Mesendoderm (in vitro differentiated cells): Measurements from ENCODE around the gene MMRN1.

Experiments
- DNase-seq: peaks from one replicate; pipeline ENCODE4 v3.0.0; 2013
- H2AK5ac ChIP-seq: 2 replicates; pipeline ENCODE4 v1.6.1; 2013; ENCODE audit warnings: low read length, inconsistent platforms
- H2BK120ac ChIP-seq: 2 replicates; pipeline ENCODE4 v1.6.1; 2013; ENCODE audit warnings: low read depth, mild to moderate bottlenecking, low read length, moderate library complexity, mixed read lengths
- H2BK15ac ChIP-seq: replicated peaks from 2 replicates; pipeline ENCODE4 v1.6.1; 2013; ENCODE audit warnings: low read depth, mild to moderate bottlenecking, moderate library complexity
- H2BK5ac ChIP-seq: 2 replicates; pipeline ENCODE4 v1.6.1; 2013; ENCODE audit warnings: low read length, inconsistent platforms
- H3K18ac ChIP-seq: 2 replicates; pipeline ENCODE4 v1.6.1; 2013; ENCODE audit warnings: mild to moderate bottlenecking, low read length, mixed read lengths
- H3K23ac ChIP-seq: one replicate; pipeline ENCODE4 v1.6.1; 2013; ENCODE audit warnings: low read length
- H3K27ac ChIP-seq: 2 replicates; pipeline ENCODE4 v1.5.1; 2013; ENCODE audit warnings: low read depth, mild to moderate bottlenecking, inconsistent platforms, low read length, moderate library complexity
- H3K27me3 ChIP-seq: 2 replicates; pipeline ENCODE4 v1.6.1; 2013; ENCODE audit warnings: low read length, control low read depth, mild to moderate bottlenecking, inconsistent platforms; ENCODE audit not compliant: insufficient read depth, poor library complexity
- H3K36me3 ChIP-seq: 2 replicates; pipeline ENCODE4 v1.6.1; 2013; ENCODE audit warnings: low read length, inconsistent platforms; ENCODE audit not compliant: control insufficient read depth, insufficient read depth
- H3K4ac ChIP-seq: one replicate; pipeline ENCODE4 v1.6.1; 2013; ENCODE audit warnings: low read depth, mild to moderate bottlenecking, low read length, moderate library complexity
- H3K4me1 ChIP-seq: 2 replicates; pipeline ENCODE4 v1.6.1; 2013; ENCODE audit warnings: low read depth, low read length, inconsistent platforms; ENCODE audit not compliant: control insufficient read depth
- H3K4me2 ChIP-seq: 2 replicates; pipeline ENCODE4 v1.6.1; 2013; ENCODE audit warnings: low read length
- H3K4me3 ChIP-seq: 2 replicates; pipeline ENCODE4 v1.5.1; 2013; ENCODE audit warnings: mild to moderate bottlenecking, low read length
- H3K56ac ChIP-seq: one replicate; pipeline ENCODE4 v1.6.1; 2013; ENCODE audit warnings: low read length
- H3K79me1 ChIP-seq: 2 replicates; pipeline ENCODE4 v1.6.1; 2013; ENCODE audit warnings: low read length, inconsistent platforms
- H3K79me2 ChIP-seq: 2 replicates; pipeline ENCODE4 v1.6.1; 2013; ENCODE audit warnings: mild to moderate bottlenecking, low read length; ENCODE audit not compliant: control insufficient read depth, insufficient read depth
- H3K9ac ChIP-seq: 2 replicates; pipeline ENCODE4 v1.6.1; 2013; ENCODE audit warnings: low read length, inconsistent platforms
- H4K5ac ChIP-seq: one replicate; pipeline ENCODE4 v1.6.1; 2013; ENCODE audit warnings: low read length
- H4K8ac ChIP-seq: one replicate; pipeline ENCODE4 v1.6.1; 2013; ENCODE audit warnings: low read depth, mild to moderate bottlenecking, control low read depth, low read length, moderate library complexity
- WGBS: extraction: QIAGEN DNeasy Blood & Tissue Kit; methylation state at CpG from one replicate; pipeline ENCODE4 v1.1.7; 2013; ENCODE audit warnings: low lambda C conversion rate, missing lambda C conversion rate; ENCODE audit not compliant: insufficient coverage; ENCODE audit errors: extremely low coverage; 5-methylcytosine and 5-hydroxymethylcytosine counted together

MMRN1 gene

GRCh38 chr4:89957046-89957926 lies 62.6 kb downstream of the MMRN1 start:
- H3K56ac ChIP-seq, result peak overlapping the region; percentile 17
- H3K4me3 ChIP-seq, result no peak overlapping the region
- H2BK15ac ChIP-seq, result no peak overlapping the region
- no peak overlapping the region for H3K27ac ChIP-seq
- no peak overlapping the region for H2BK120ac ChIP-seq
- peak overlapping the region; percentile 10 for H3K4ac ChIP-seq
- no CpG with 5 or more reads among the region's 4 CpGs for WGBS
- H4K8ac ChIP-seq, result no peak overlapping the region
- H3K27me3 ChIP-seq, result no peaks in the 10 kb centered on the region
- H3K9ac ChIP-seq, result no peak overlapping the region
- no peak overlapping the region for H2AK5ac ChIP-seq
- H3K79me1 ChIP-seq, result no peaks in the 10 kb centered on the region
- no peak overlapping the region for H3K23ac ChIP-seq
- H3K18ac ChIP-seq, result no peak overlapping the region
- H2BK5ac ChIP-seq, result no peak overlapping the region
- H3K79me2 ChIP-seq, result no peaks in the 10 kb centered on the region
- no peak overlapping the region for H3K4me2 ChIP-seq
- no peaks in the 10 kb centered on the region for H3K4me1 ChIP-seq
- DNase-seq, result peak; percentile 56
- H3K36me3 ChIP-seq, result no peaks in the 10 kb centered on the region
- no peak overlapping the region for H4K5ac ChIP-seq

- no peak overlapping the region for H3K27ac ChIP-seq
- no peak overlapping the region for H3K9ac ChIP-seq
- no peak overlapping the region for H3K4ac ChIP-seq
- H3K4me3 ChIP-seq, result no peak overlapping the region
- H3K56ac ChIP-seq, result no peak overlapping the region
- no peak overlapping the region for H2BK15ac ChIP-seq
- H3K4me1 ChIP-seq, result no peaks in the 10 kb centered on the region
- WGBS, result no CpG with 5 or more reads among the region's 2 CpGs
- H2BK120ac ChIP-seq, result no peak overlapping the region
- no peak overlapping the region for H4K8ac ChIP-seq
- no peaks in the 10 kb centered on the region for H3K36me3 ChIP-seq
- no peak overlapping the region for H3K4me2 ChIP-seq
- H2AK5ac ChIP-seq, result no peak overlapping the region
- H3K18ac ChIP-seq, result no peak overlapping the region
- no peaks in the 10 kb centered on the region for H3K79me1 ChIP-seq
- no peak overlapping the region for H2BK5ac ChIP-seq
- no peak for DNase-seq
- no peak overlapping the region for H4K5ac ChIP-seq
- no peak overlapping the region for H3K23ac ChIP-seq
- no peaks in the 10 kb centered on the region for H3K27me3 ChIP-seq
- H3K79me2 ChIP-seq, result no peaks in the 10 kb centered on the region
Measured at GRCh38 chr4:89981789-89982334, 87.2 kb downstream of the MMRN1 start.

GRCh38 chr4:89988268-89988667 lies 93.6 kb downstream of the MMRN1 start:
- no CpG with 5 or more reads among the region's 2 CpGs for WGBS

GRCh38 chr4:89992744-89993143 lies 98.1 kb downstream of the MMRN1 start:
- Histone ChIP-seq H4K5ac (no peak overlapping the region), H3K4me3 (no peak overlapping the region), H3K56ac (no peak overlapping the region), H3K27me3 (no peaks in the 10 kb centered on the region), H3K79me2 (no peaks in the 10 kb centered on the region), H3K79me1 (no peaks in the 10 kb centered on the region), H3K9ac (no peak overlapping the region), H2BK15ac (no peak overlapping the region), H3K36me3 (no peaks in the 10 kb centered on the region), H2BK5ac (no peak overlapping the region), H4K8ac (no peak overlapping the region), H3K4me2 (no peak overlapping the region), H3K27ac (no peak overlapping the region), H2AK5ac (no peak overlapping the region), H2BK120ac (no peak overlapping the region), H3K4me1 (peaks cover 2% of the 10 kb centered on the region), H3K4ac (no peak overlapping the region), H3K23ac (no peak overlapping the region), H3K18ac (no peak overlapping the region)
- no CpG with 5 or more reads among the region's 1 CpG for WGBS
- no peak for DNase-seq

More at GRCh38 chr4:89988268-89988667, 93.6 kb downstream of the MMRN1 start:
- Histone ChIP-seq H2BK15ac (no peak overlapping the region), H3K36me3 (no peaks in the 10 kb centered on the region), H3K4me3 (no peak overlapping the region), H3K79me1 (no peaks in the 10 kb centered on the region), H2AK5ac (no peak overlapping the region), H4K8ac (no peak overlapping the region), H3K27ac (no peak overlapping the region), H2BK120ac (no peak overlapping the region), H3K4ac (no peak overlapping the region), H3K79me2 (no peaks in the 10 kb centered on the region), H3K56ac (no peak overlapping the region), H3K9ac (no peak overlapping the region), H3K23ac (no peak overlapping the region), H3K27me3 (no peaks in the 10 kb centered on the region), H3K4me2 (no peak overlapping the region), H3K4me1 (no peaks in the 10 kb centered on the region), H2BK5ac (no peak overlapping the region), H3K18ac (no peak overlapping the region), H4K5ac (no peak overlapping the region)
- DNase-seq, result no peak

GRCh38 chr4:89994176-89994873 lies 99.7 kb downstream of the MMRN1 start:
- Histone ChIP-seq H3K56ac (no peak overlapping the region), H3K4me2 (no peak overlapping the region), H2BK120ac (no peak overlapping the region), H3K27me3 (no peaks in the 10 kb centered on the region), H3K23ac (no peak overlapping the region), H3K36me3 (no peaks in the 10 kb centered on the region), H2AK5ac (no peak overlapping the region), H3K4me3 (no peak overlapping the region), H3K79me1 (no peaks in the 10 kb centered on the region), H3K18ac (peak overlapping the region; percentile 84), H4K5ac (no peak overlapping the region), H3K79me2 (no peaks in the 10 kb centered on the region), H2BK5ac (no peak overlapping the region), H3K4me1 (peaks cover 2% of the 10 kb centered on the region), H3K4ac (no peak overlapping the region), H3K27ac (no peak overlapping the region), H4K8ac (no peak overlapping the region), H2BK15ac (no peak overlapping the region), H3K9ac (no peak overlapping the region)
- no CpG with 5 or more reads among the region's 3 CpGs for WGBS
- peak; percentile 21 for DNase-seq
